ENCODE data around the gene CDK4.

CDK4 gene

DNA sequence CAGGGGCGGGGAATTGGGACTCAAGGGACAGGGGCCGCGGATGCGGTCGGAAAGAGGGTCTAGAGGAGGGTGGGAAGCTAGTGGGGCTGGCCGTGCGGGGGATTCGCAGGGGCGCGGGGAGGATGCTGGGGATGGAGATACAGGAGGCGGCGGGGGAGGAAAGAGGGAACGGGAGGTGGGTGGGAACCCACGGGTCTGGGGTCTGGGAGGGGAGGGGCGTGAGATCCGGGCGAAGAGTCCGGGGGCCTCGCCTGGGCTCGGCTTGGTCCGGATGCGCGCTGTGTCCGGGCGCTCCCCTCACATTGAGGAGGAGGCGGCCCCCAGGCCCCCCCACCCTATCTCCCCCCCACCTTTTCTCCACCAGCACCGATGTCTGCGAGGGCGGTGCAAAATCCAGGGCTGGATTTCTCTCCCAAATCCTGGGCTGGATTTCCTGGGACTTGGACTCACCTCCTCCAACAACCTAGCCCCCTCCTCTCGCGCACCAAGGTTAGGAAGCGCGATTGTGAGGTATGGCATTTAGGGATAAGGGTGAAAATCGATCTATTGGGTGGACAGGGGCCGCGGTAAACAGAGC lies 13.4 kb downstream of the CDK4 start, which contains the start of gene AGAP2:
AGAP2 (minus strand) TSS at position 82 of the 577 bp plus-strand sequence. CDS start 496 bp downstream, outside the sequence.
- H3K4me3 ChIP-seq (ENCODE audit: low read length), result no peak within 1 kb of the TSS
- H2AFZ ChIP-seq (ENCODE audit: low read length), result no peak within 1 kb of the TSS
- H3K9ac ChIP-seq (ENCODE audit: low read length), result no peak within 1 kb of the TSS
- no peak within 1 kb of the TSS for H3K27ac ChIP-seq (ENCODE audit: low read length)
- H3K36me3 ChIP-seq (replicated peaks; ENCODE audit: insufficient read depth, low read length), result no peaks in the 10 kb centered on the region
- TF ChIP-seq, protein P1, sequence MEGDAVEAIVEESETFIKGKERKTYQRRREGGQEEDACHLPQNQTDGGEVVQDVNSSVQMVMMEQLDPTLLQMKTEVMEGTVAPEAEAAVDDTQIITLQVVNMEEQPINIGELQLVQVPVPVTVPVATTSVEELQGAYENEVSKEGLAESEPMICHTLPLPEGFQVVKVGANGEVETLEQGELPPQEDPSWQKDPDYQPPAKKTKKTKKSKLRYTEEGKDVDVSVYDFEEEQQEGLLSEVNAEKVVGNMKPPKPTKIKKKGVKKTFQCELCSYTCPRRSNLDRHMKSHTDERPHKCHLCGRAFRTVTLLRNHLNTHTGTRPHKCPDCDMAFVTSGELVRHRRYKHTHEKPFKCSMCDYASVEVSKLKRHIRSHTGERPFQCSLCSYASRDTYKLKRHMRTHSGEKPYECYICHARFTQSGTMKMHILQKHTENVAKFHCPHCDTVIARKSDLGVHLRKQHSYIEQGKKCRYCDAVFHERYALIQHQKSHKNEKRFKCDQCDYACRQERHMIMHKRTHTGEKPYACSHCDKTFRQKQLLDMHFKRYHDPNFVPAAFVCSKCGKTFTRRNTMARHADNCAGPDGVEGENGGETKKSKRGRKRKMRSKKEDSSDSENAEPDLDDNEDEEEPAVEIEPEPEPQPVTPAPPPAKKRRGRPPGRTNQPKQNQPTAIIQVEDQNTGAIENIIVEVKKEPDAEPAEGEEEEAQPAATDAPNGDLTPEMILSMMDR (IDR thresholded peaks at IDR 0.05; ENCODE audit: low read length), result no peak
- no peak for TF ChIP-seq EZH2phosphoT487 (IDR thresholded peaks at IDR 0.05; ENCODE audit: low read length)
- TF ChIP-seq EZH2 (optimal IDR thresholded peaks at IDR 0.05; ENCODE audit: low read depth, low read length), result no peak
- H3K9me2 ChIP-seq (replicated peaks; ENCODE audit: insufficient read depth, low read length), result no peaks in the 10 kb centered on the region
- H3K27me3 ChIP-seq (replicated peaks; ENCODE audit: insufficient read depth, low read length), result no peaks in the 10 kb centered on the region
- H3K9me3 ChIP-seq (replicated peaks; ENCODE audit: insufficient read depth, low read length), result no peaks in the 10 kb centered on the region
- peaks cover 35% of the 10 kb centered on the region for H3K79me2 ChIP-seq (ENCODE audit: low read length)
- no peak for DNase-seq
- H3F3A ChIP-seq (ENCODE audit: insufficient read depth, low read length), result peaks cover 10% of the 10 kb centered on the region; the same call in 1 of the 2 replicates
- no peaks in the 10 kb centered on the region; the same call in 1 of the 2 replicates for H4K20me1 ChIP-seq (ENCODE audit: insufficient read depth, low read length)
- no peak within 1 kb of the TSS for H3K4me2 ChIP-seq (ENCODE audit: low read depth, low read length)
- peaks cover 25% of the 10 kb centered on the region for H3K4me1 ChIP-seq (ENCODE audit: low read length)

DNA sequence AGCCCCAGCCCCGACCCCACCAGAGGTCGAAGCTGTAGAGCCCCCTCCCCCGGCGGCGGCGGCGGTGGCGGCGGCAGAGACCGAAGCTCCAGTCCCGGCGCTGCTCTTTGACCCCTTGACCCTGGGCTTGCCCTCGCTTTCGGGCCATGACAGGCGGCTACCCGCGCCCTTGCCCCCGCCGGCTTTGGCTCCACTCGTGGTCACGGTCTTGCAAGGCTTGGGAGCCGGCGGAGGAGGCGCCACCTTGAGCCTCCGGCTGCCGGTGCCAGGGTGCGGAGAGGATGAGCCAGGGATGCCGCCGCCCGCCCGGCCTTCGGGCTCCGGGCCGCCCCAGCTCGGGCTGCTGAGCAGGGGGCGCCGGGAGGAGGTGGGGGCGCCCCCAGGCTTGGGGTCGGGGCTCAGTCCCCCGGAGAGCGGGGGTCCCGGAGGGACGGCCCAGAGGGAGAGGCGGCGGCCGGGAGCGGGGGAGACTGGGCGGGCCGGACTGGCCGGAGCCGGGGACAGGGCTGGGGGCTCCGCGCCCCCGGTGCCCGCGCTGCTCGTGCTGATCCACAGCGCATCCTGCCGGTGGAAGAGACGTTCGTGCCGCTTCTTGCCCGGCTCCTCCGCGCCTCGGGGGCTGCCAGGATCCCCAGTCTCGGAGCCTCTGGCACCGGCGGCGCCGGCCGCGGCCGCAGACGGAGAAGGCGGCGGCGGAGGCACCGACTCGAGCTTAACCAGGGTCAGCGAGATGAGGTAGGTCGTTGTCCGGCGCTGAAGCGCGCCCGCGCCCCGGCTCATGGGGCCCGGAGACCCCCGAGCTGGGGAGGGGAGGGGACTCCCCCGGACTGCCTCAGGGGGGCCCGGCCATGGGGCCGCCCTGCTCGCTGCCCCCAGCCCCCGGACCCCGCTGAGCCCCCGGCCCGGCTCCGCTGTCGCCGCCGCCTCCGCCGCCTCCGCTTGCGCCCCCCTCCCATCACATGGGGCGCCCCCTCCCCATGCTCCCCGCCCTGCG lies 14.3 kb downstream of the CDK4 start:
- Histone ChIP-seq H2AFZ (ENCODE audit: low read length) (no peak overlapping the region), H3K27me3 (replicated peaks; ENCODE audit: insufficient read depth, low read length) (no peaks in the 10 kb centered on the region), H3K9me3 (replicated peaks; ENCODE audit: insufficient read depth, low read length) (no peaks in the 10 kb centered on the region), H3K9ac (ENCODE audit: low read length) (no peak overlapping the region), H3K27ac (ENCODE audit: low read length) (no peak overlapping the region), H3K79me2 (ENCODE audit: low read length) (peaks cover 35% of the 10 kb centered on the region), H3K36me3 (replicated peaks; ENCODE audit: insufficient read depth, low read length) (no peaks in the 10 kb centered on the region), H3F3A (ENCODE audit: insufficient read depth, low read length) (peaks cover 10% of the 10 kb centered on the region; the same call in 1 of the 2 replicates), H4K20me1 (ENCODE audit: insufficient read depth, low read length) (no peaks in the 10 kb centered on the region; the same call in 1 of the 2 replicates), H3K9me2 (replicated peaks; ENCODE audit: insufficient read depth, low read length) (no peaks in the 10 kb centered on the region), H3K4me2 (ENCODE audit: low read depth, low read length) (no peak overlapping the region), H3K4me1 (ENCODE audit: low read length) (peaks cover 19% of the 10 kb centered on the region), H3K4me3 (ENCODE audit: low read length) (no peak overlapping the region)
- TF ChIP-seq EZH2phosphoT487 (IDR thresholded peaks at IDR 0.05; ENCODE audit: low read length), result no peak
- TF ChIP-seq, protein P1 (IDR thresholded peaks at IDR 0.05; ENCODE audit: low read length), result no peak
- no peak for TF ChIP-seq EZH2 (optimal IDR thresholded peaks at IDR 0.05; ENCODE audit: low read depth, low read length)
- DNase-seq, result no peak

DNA sequence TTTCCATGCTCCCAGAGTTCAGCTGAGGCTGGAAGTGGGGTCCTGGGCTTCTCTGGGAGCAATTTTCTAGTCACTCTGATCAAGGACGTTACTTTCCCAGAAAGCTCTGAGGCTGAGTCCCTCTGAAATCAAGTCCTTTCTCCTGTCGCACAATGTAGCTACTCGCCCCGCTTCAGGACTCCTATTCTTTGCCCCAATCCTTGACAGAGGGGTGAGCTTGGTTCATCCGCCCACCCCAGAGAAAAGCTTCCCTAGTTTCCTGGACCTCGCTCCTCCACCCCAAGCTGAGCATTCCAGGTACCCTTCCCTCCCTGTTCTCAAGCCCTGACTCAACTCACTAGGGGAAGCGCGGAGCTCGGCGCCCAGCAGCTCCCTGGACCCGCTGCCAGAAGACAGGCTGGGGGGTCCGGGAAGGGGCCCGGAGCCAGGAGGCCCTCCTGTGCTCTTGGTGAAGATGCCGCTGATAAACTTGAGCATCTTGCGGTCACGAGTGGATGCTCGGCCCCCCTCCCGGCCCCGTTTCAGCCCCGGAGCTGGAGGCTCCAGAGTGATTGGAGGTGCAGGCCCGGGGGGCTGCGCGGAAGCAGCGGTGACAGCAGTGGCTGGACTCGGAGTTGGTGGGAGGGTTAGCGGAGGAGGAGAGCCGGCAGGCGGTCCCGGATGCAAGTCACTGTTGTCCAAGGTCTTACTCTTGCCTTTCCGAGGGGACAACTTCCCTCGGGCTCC lies 15.2 kb downstream of the CDK4 start:
- H3K27ac ChIP-seq (ENCODE audit: low read length), result no peak overlapping the region
- no peak overlapping the region for H3K4me3 ChIP-seq (ENCODE audit: low read length)
- H3K9me3 ChIP-seq (replicated peaks; ENCODE audit: insufficient read depth, low read length), result no peaks in the 10 kb centered on the region

More for the DNA sequence above, 15.2 kb downstream of the CDK4 start:
- H3K36me3 ChIP-seq (replicated peaks; ENCODE audit: insufficient read depth, low read length), result no peaks in the 10 kb centered on the region
- no peaks in the 10 kb centered on the region for H3K9me2 ChIP-seq (replicated peaks; ENCODE audit: insufficient read depth, low read length)
- no peak overlapping the region for H2AFZ ChIP-seq (ENCODE audit: low read length)
- H3K4me2 ChIP-seq (ENCODE audit: low read depth, low read length), result no peak overlapping the region
- H3F3A ChIP-seq (ENCODE audit: insufficient read depth, low read length), result 0 out of 2 replicates have a peak, but pooled peaks cover 5% of the 10 kb centered on the region
- H3K27me3 ChIP-seq (replicated peaks; ENCODE audit: insufficient read depth, low read length), result no peaks in the 10 kb centered on the region
- H3K79me2 ChIP-seq (ENCODE audit: low read length), result peaks cover 34% of the 10 kb centered on the region
- no peaks in the 10 kb centered on the region; the same call in 1 of the 2 replicates for H4K20me1 ChIP-seq (ENCODE audit: insufficient read depth, low read length)
- H3K4me1 ChIP-seq (ENCODE audit: low read length), result peaks cover 13% of the 10 kb centered on the region
- DNase-seq, result no peak
- H3K9ac ChIP-seq (ENCODE audit: low read length), result no peak overlapping the region
- TF ChIP-seq EZH2 (optimal IDR thresholded peaks at IDR 0.05; ENCODE audit: low read depth, low read length), result no peak
- TF ChIP-seq, protein P1 (IDR thresholded peaks at IDR 0.05; ENCODE audit: low read length), result no peak
- TF ChIP-seq EZH2phosphoT487 (IDR thresholded peaks at IDR 0.05; ENCODE audit: low read length), result no peak
